Hippocampal formation (tissue), 2 donors: ENCODE data around the gene TMEM201.

ENCODE experiments used
- DNase-seq, 2 donors: peaks; one replicate each; lab custom pipeline; 2025; lab: John Stamatoyannopoulos, UW

TMEM201 gene

DNA sequence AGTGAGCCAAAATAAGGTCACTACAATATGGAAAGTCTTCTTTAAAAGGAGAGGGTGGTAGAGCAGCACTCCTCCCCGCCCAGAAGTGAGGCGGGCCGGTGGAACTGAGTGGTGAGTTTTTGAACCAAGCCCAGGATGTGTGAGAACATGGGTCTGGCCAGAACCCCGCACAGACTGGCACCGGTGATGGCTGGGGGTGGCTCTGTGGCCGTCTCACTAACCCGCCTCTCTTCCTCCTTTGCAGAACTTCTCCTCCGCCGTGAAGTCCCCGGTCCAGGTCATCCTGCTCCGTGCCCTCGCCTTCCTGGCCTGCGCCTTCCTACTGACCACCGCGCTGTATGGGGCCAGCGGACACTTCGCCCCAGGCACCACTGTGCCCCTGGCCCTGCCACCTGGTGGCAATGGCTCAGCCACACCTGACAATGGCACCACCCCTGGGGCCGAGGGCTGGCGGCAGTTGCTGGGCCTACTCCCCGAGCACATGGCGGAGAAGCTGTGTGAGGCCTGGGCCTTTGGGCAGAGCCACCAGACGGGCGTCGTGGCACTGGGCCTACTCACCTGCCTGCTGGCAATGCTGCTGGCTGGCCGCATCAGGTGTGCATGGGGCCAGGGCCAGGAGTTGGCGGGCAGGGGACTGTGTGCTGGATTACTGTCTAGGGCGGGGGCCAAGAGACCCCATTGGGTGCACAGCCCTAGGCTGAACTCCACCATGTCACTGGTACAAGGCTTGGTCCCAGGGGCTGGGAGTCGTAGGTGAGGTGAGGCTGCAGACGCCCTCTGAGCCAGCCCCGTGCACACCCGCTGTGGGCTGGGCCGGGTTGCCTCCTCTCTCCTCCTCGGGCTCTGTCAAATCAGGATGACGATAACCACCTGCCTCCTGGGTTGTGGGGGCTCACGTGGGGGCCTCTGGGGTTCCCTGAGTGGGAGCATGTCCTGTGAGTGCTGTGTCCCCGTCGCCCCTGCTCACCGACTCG lies 12.4 kb downstream of the TMEM201 start:
- DNase-seq: no peak

GRCh38 chr1:9601942-9602793 lies 13.5 kb downstream of the TMEM201 start:
- DNase-seq: no peak

GRCh38 chr1:9602794-9603167 lies 14.1 kb downstream of the TMEM201 start:
- DNase-seq: no peak

GRCh38 chr1:9603307-9603706 lies 14.6 kb downstream of the TMEM201 start:
- no peak for DNase-seq

DNA sequence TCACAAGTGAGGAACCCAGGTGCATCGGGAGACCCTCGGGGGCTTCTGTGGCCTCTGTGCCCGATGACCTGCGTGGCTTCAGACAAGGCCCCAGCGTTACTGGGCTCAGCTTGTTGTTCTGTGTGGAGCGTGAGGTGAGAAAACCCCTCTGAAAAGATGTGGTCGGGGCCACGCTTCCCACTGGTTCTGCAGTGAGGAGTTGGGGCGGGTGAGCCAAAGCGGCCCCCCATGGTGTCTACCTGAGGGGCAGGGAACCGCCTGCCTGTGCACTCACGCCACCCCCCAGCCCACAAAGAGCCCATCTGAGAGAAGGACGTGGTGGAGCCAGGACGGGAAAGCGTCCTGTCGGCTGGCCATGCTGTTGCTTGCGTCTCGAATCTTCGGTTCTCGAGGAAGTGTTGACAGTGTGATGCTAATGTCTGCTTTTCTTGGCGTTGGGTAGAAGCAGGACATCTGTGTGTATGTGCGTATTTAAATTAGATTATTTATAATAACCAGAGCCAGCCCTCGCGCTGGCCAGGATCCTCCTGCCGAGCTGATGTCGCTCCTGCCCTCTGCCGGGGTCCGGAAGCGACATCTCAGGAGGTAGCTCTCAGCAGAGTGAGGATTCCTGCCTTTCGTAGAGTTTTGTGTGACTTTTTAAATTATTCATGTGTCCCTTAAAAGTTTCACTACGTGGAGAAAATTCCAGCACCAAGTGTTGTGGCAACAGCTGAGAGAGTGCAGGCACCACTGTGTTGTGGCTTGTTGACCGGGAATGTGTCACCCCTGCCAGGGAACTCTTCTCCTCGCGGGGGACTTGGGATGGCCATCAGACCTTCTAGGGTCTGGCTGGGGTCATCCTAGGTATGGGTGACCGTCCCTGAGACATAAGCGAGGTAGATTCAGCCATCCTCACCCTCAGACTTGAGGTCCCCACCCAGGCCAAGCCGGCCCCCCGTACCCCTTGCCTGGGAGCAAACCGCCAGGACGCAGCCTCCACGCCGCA lies 15.3 kb downstream of the TMEM201 start:
- no peak for DNase-seq

DNA sequence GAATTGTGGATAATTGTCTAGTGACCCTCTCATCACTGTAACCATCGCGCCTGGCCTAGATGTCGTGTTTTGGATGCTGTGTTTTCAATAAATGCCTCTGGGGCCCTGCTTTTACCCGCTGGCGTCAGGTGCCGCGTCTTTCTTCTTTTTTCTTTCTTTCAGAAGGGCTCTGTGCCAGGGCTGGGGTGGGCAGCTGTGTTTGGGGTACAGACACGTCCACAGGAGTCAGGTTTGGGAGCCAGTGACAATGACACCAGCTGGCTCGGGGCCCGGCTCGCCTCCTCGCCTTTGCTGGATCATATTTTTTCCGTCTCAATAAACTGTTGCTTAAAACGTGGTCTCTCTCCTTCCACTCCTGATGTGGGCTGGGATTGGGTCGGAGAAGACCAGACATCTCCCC lies 16.1 kb downstream of the TMEM201 start:
- DNase-seq: no peak

GRCh38 chr1:9605946-9606455 lies 17.3 kb downstream of the TMEM201 start:
- no peak for DNase-seq

DNA sequence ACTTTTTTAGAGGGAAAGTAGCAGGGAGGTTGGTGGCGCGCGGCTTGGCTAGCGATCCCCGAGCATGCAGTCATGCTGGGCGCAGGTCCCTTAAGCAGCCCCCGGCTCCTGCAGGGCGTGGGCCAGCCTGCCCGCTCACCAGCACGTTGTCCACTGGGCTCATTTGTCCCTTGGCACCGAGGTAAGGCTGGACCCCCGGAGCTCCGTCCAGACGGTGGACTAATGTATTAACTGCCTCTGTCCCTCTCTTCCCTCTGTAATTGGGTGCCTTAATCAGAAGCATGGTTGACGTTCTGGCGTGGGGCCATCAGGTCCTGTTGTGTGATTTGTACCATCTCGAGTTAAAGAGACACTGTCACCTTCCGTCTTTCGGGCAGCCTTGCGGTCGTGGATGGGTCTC lies 17.7 kb downstream of the TMEM201 start:
- no peak for DNase-seq

GRCh38 chr1:9606948-9607347 lies 18.2 kb downstream of the TMEM201 start:
- peak in 1 of 2 donors; percentile 32 for DNase-seq

- DNase-seq: no peak
Observed at GRCh38 chr1:9607352-9607751, 18.6 kb downstream of the TMEM201 start.

- DNase-seq: no peak
Observed at GRCh38 chr1:9609998-9610397, 21.3 kb downstream of the TMEM201 start.

DNA sequence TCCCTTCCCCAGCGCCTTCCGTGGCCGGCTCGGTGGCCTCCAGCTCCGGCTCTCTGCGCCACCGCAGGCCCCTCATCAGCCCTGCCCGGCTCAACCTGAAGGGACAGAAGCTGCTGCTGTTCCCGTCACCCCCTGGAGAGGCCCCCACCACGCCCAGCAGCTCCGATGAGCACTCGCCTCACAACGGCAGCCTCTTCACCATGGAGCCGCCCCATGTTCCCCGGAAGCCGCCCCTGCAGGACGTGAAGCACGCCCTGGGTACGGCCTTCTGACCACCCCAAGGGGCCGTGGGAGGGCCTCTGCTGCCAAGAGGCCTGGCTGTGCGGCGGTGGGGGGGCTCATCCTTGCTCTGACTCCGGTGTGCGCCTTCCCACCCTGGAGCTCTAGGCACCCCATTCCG lies 21.8 kb downstream of the TMEM201 start:
- DNase-seq: no peak

GRCh38 chr1:9611716-9612115 lies 23.0 kb downstream of the TMEM201 start:
- DNase-seq: no peak

- DNase-seq: no peak
Observed at GRCh38 chr1:9612162-9612845, 23.6 kb downstream of the TMEM201 start.

- DNase-seq: no peak
Observed at GRCh38 chr1:9612871-9613624, 24.3 kb downstream of the TMEM201 start.

- DNase-seq: no peak
Observed at GRCh38 chr1:9613625-9614299, 25.1 kb downstream of the TMEM201 start.

DNA sequence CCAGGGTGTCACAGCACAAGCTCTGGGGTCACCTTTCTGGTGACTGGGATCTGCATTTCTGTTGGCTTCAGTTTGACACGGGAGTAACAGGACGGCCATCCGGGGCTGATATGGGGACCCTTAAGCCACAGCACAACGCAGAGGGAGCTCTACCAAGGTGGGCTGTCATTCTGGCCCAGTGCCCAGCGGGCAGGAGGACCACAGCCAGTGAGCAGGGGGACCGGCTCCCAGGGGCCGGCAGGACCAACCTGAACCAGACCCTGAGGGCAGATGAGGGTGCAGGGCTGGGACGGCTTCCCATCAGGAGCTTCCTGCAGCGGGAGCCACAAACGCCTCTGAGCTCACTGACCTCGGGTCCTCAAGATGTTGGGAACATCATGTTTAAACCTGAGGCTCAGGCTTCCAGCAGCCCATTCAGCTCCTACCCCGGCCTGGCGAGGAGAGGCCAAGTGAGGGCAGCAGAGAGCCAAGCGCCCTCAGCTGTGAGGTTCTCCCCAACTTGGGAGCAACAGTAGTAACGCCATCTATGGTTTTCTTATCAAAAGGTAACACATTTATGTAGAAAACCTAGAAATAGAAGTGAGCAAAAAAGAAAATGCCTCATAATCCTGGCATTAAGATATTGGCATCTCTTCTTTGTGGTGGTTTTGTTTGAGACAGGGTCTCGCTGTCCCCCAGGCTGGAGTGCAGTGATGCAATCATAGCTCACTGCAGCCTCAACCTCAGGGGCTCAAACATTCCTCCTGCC lies 26.8 kb downstream of the TMEM201 start:
- DNase-seq: peak in 1 of 2 donors; percentile 31

- DNase-seq: no peak
Observed at GRCh38 chr1:9618909-9619679, 30.4 kb downstream of the TMEM201 start.
